ENCODE measurements around the gene NRGN. TPM values are rescaled to one million over a fixed set of nuclear protein-coding genes. Genes with fewer than 3 reads are reported as not detected.

Gene NRGN
- total RNA-seq, 2 donors from 2014 or later, result 7.3 to 17.5 TPM

DNA sequence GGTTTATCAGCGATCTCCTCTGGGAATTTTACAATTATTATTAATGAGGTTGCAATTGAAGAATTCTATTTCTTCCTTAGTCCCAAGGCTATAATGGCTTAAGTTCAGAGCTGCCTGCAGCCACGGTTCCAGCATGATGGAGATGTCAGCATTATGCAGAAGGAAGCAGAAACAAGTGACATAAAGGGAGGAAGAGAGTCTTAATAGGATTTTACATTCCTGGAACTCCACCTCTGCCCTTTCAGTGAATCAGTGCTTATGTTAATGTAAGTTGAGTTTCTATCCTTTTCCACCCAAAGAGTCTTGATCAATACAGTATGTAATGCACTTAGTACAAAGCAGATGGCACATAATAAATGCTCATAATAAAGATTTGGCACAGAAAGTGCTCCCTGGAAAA lies 11.6 kb upstream of the NRGN start:
- DNase-seq (ENCODE audit: low spot score), result no peak
- Histone ChIP-seq H3K36me3 (no peaks in the 10 kb centered on the region), H3K9me3 (no peaks in the 10 kb centered on the region), H3K4me3 (no peak overlapping the region), H3K27ac (no peak overlapping the region), H3K27me3 (replicated peaks; ENCODE audit: insufficient read depth) (no peaks in the 10 kb centered on the region), H3K4me1 (ENCODE audit: control insufficient read depth in 1 of 2, low read depth in 2 of 2) (peaks cover 8 to 13% of the 10 kb centered on the region in 2 donors)
- TF ChIP-seq, protein P1, sequence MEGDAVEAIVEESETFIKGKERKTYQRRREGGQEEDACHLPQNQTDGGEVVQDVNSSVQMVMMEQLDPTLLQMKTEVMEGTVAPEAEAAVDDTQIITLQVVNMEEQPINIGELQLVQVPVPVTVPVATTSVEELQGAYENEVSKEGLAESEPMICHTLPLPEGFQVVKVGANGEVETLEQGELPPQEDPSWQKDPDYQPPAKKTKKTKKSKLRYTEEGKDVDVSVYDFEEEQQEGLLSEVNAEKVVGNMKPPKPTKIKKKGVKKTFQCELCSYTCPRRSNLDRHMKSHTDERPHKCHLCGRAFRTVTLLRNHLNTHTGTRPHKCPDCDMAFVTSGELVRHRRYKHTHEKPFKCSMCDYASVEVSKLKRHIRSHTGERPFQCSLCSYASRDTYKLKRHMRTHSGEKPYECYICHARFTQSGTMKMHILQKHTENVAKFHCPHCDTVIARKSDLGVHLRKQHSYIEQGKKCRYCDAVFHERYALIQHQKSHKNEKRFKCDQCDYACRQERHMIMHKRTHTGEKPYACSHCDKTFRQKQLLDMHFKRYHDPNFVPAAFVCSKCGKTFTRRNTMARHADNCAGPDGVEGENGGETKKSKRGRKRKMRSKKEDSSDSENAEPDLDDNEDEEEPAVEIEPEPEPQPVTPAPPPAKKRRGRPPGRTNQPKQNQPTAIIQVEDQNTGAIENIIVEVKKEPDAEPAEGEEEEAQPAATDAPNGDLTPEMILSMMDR (IDR thresholded peaks at IDR 0.05), result no peak
- ATAC-seq (ENCODE audit: insufficient number of reproducible peaks, low FRiP score, low read depth), result no peak

DNA sequence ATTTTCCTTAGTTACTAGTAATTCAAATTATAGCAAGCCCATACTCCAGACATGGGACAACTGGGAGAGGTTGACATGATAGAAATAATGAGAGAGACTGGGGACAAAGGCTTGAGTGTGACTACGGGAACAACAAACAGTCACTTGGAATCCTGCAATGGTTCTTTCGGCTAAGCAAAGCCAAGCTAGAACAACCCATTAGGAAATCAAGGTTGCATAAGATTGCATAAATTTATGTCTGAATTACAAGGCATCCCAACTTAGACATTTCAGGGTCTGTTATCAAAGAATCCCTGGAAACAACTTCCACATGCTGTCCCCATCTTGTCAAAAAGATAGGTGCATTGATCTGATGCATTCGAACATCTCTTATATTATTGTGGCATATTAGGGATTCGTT lies 10.2 kb upstream of the NRGN start:
- H3K27me3 ChIP-seq (replicated peaks; ENCODE audit: insufficient read depth), result no peaks in the 10 kb centered on the region
- H3K36me3 ChIP-seq, result no peaks in the 10 kb centered on the region
- ATAC-seq (ENCODE audit: insufficient number of reproducible peaks, low FRiP score, low read depth) (no peak), DNase-seq (ENCODE audit: low spot score) (no peak)
- H3K27ac ChIP-seq, result no peak overlapping the region
- no peak overlapping the region for H3K4me3 ChIP-seq
- H3K4me1 ChIP-seq (ENCODE audit: control insufficient read depth in 1 of 2, low read depth in 2 of 2), result peaks cover 8 to 13% of the 10 kb centered on the region in 2 donors
- TF ChIP-seq, protein P1 (IDR thresholded peaks at IDR 0.05), result no peak
- no peaks in the 10 kb centered on the region for H3K9me3 ChIP-seq

DNA sequence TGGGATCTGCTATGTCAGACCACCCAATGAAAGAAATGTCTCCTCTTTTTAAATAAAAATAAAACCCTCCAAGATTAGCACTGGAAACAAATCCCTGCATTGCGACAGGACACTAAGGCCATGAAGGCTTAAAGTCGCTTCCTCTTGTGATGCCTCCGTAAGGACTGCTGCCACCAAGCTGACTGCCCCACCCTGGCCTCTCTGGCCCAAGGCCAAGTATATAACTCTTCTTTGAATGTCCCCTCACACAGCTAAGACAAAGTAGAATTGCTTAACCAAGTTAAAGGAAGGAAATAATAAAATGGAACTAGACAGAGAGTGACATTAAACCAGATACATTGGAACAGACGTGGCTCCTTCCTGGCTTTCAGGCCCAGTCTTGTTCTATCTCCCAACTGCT lies 7.5 kb upstream of the NRGN start:
- H3K36me3 ChIP-seq, result no peaks in the 10 kb centered on the region
- ATAC-seq (ENCODE audit: insufficient number of reproducible peaks, low FRiP score, low read depth) (no peak), DNase-seq (ENCODE audit: low spot score) (no peak)
- H3K4me1 ChIP-seq (ENCODE audit: control insufficient read depth in 1 of 2, low read depth in 2 of 2), result peaks cover 0 to 13% of the 10 kb centered on the region in 2 donors
- H3K27ac ChIP-seq, result no peak overlapping the region
- H3K4me3 ChIP-seq, result no peak overlapping the region
- H3K27me3 ChIP-seq (replicated peaks; ENCODE audit: insufficient read depth), result no peaks in the 10 kb centered on the region
- no peaks in the 10 kb centered on the region for H3K9me3 ChIP-seq
- TF ChIP-seq, protein P1 (IDR thresholded peaks at IDR 0.05), result no peak

DNA sequence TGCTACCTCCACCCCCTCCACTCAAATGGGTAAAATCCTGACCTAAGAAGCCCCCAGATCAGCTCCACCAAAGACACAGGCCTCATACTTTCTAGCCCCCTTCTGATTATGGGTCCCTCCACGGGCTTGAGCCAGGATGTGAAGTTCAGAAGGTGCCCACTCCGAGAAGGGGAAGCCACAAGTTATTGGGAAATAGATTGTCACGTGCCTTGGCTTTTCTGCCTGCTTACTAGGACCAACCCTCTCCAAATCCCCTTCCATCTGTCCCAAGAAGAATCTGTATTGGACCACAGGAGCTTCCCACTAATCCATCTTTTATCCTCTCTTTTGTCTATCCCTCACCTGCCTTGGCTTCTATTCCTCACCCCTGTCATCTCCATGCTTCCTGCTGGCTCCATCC lies 3.0 kb upstream of the NRGN start:
- H3K36me3 ChIP-seq, result no peaks in the 10 kb centered on the region
- H3K4me3 ChIP-seq, result no peak overlapping the region
- no peaks in the 10 kb centered on the region for H3K27me3 ChIP-seq (replicated peaks; ENCODE audit: insufficient read depth)
- TF ChIP-seq, protein P1 (IDR thresholded peaks at IDR 0.05), result no peak
- peaks cover 6 to 23% of the 10 kb centered on the region in 2 donors for H3K4me1 ChIP-seq (ENCODE audit: control insufficient read depth in 1 of 2, low read depth in 2 of 2)
- peak overlapping the region in 1 of 2 donors; percentile 7 for H3K27ac ChIP-seq
- no peak for ATAC-seq (ENCODE audit: insufficient number of reproducible peaks, low FRiP score, low read depth)
- no peaks in the 10 kb centered on the region for H3K9me3 ChIP-seq
- DNase-seq (ENCODE audit: low spot score), result no peak

DNA sequence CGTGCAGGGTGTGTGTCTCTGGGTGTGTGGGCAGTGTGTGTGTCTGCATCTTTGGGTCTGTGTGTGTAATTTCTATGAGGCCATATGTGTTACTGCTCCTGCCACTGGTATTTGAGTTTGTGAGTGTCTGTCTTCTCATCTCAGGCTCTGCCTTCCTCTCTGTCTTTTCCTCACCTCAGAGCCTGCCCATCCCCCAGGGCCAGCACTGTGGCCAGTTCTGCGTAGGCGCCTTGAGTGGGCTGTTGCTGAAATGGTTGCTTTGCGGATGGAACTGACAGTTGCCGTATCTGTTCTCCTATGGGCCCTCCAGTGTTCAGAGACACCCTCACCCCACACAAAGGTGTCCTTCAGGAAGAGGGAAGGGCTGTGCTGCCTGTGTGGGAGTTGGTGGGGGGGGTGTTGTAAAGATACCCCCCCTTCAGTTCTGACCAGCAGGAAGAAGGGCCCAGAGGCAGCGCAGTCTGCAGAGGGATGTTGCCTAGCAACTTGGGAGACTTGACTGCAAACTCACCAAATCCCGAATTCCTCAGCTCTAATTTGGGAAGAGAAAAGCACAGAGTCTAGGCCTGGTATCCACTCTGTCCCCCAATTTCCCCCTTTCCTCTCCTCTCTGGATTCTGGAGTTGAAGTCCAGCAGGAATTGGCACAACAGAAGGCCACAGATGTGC lies 2.0 kb upstream of the NRGN start:
- Histone ChIP-seq H3K27ac (peak overlapping the region in 1 of 2 donors; percentile 1), H3K9me3 (no peaks in the 10 kb centered on the region), H3K4me1 (ENCODE audit: control insufficient read depth in 1 of 2, low read depth in 2 of 2) (peaks cover 6 to 23% of the 10 kb centered on the region in 2 donors), H3K4me3 (no peak overlapping the region), H3K36me3 (no peaks in the 10 kb centered on the region), H3K27me3 (replicated peaks; ENCODE audit: insufficient read depth) (no peaks in the 10 kb centered on the region)
- no peak for DNase-seq (ENCODE audit: low spot score)
- TF ChIP-seq, protein P1 (IDR thresholded peaks at IDR 0.05), result no peak
- ATAC-seq (ENCODE audit: insufficient number of reproducible peaks, low FRiP score, low read depth), result no peak
